PC-3 (cell line): Measurements from ENCODE around the gene SH3RF3. TPM values are rescaled to one million over a fixed set of nuclear protein-coding genes. Genes with fewer than 3 reads are reported as not detected.

Experiments
- ATAC-seq: fragments of 200-7000 bp; cut with Tn5 transposase; 2 replicates; pipeline ENCODE4 v1.9.1; 2020; ENCODE audit warnings: mild to moderate bottlenecking, moderate library complexity
- BruUV-seq: library from RNA; stranded (reverse); fragments of 400-500 nt; replicated peaks from 2 replicates; lab custom pipeline; 2021; lab: Mats Ljungman, UMichigan
- CTCF ChIA-PET: fragments of 300-600 bp; sonication (Branson Sonifier 250); formaldehyde crosslinking; loops from one replicate; lab custom pipeline; 2022; ENCODE audit warnings: antibody characterized with exemption; lab: Charles Lee
- POLR2A ChIA-PET: fragments of 300-600 bp; sonication (Branson Sonifier 250); formaldehyde crosslinking; loops from one replicate; lab custom pipeline; 2022; ENCODE audit warnings: antibody characterized with exemption; ENCODE audit not compliant: unreplicated experiment; lab: Charles Lee
- DNase-seq: peaks from one replicate; pipeline ENCODE4 v3.0.0-alpha.2; 2015
- H2AFZ ChIP-seq: fragments of 300-600 bp; sonication (generic); 2 replicates; pipeline ENCODE4 v1.6.0; 2016; ENCODE audit warnings: antibody characterized with exemption, low read length
- H3F3A ChIP-seq: fragments of 300-600 bp; sonication (generic); one replicate; pipeline ENCODE4 v1.6.0; 2017; ENCODE audit warnings: antibody characterized with exemption, low read length, control low read depth, mild to moderate bottlenecking; ENCODE audit not compliant: unreplicated experiment
- H3K27ac ChIP-seq: fragments of 300-600 bp; sonication (generic); 2 replicates; pipeline ENCODE4 v1.5.1; 2016; ENCODE audit warnings: mild to moderate bottlenecking, low read length
- H3K27me3 ChIP-seq: fragments of 300-600 bp; sonication (generic); 2 replicates; pipeline ENCODE4 v1.6.1; 2016; ENCODE audit warnings: low read length, mixed read lengths
- H3K36me3 ChIP-seq: fragments of 300-600 bp; sonication (generic); 2 replicates; pipeline ENCODE4 v1.6.1; 2016; ENCODE audit warnings: low read depth, mixed run types, low read length, mixed read lengths
- H3K4me1 ChIP-seq: fragments of 300-600 bp; sonication (generic); 2 replicates; pipeline ENCODE4 v1.5.1; 2016; ENCODE audit warnings: low read length; ENCODE audit not compliant: insufficient read depth
- H3K4me2 ChIP-seq: fragments of 300-600 bp; sonication (generic); 2 replicates; pipeline ENCODE4 v1.6.0; 2016; ENCODE audit warnings: low read length
- H3K4me3 ChIP-seq: fragments of 300-600 bp; sonication (generic); 2 replicates; pipeline ENCODE4 v1.5.1; 2016; ENCODE audit warnings: mild to moderate bottlenecking, low read length, mixed read lengths
- H3K79me2 ChIP-seq: fragments of 300-600 bp; sonication (generic); 2 replicates; pipeline ENCODE4 v1.6.1; 2017; ENCODE audit warnings: low read length, mixed read lengths
- H3K9ac ChIP-seq: fragments of 300-600 bp; sonication (generic); 2 replicates; pipeline ENCODE4 v1.6.0; 2016; ENCODE audit warnings: mild to moderate bottlenecking, low read length
- H3K9me2 ChIP-seq: fragments of 300-600 bp; sonication (generic); replicated peaks from 2 replicates; pipeline ENCODE4 v1.6.1; 2016; ENCODE audit warnings: mixed run types, low read length, mixed read lengths
- H3K9me3 ChIP-seq: fragments of 300-600 bp; sonication (generic); 2 replicates; pipeline ENCODE4 v1.6.1; 2016; ENCODE audit warnings: low read length, mixed read lengths
- H4K20me1 ChIP-seq: fragments of 300-600 bp; sonication (generic); 2 replicates; pipeline ENCODE4 v1.6.1; 2016; ENCODE audit warnings: low read length, mixed read lengths
- CTCF ChIP-seq: fragments of 300-600 bp; sonication (generic); conservative IDR thresholded peaks from 2 replicates; pipeline ENCODE4 v1.5.1; 2017; ENCODE audit warnings: antibody characterized with exemption, low read depth, mild to moderate bottlenecking, low read length
- EZH2 ChIP-seq: fragments of 300-600 bp; sonication (generic); IDR thresholded peaks from one replicate; pipeline ENCODE4 v1.6.1; 2017; ENCODE audit warnings: antibody characterized with exemption, mild to moderate bottlenecking, low read length; ENCODE audit not compliant: unreplicated experiment
- EZH2phosphoT487 ChIP-seq: fragments of 300-600 bp; sonication (generic); IDR thresholded peaks from 2 replicates; pipeline ENCODE4 v1.6.1; 2018; ENCODE audit warnings: mild to moderate bottlenecking, antibody characterized with exemption, low read length, borderline replicate concordance
- intact Hi-C: fragments of 100-400 bp; cut with micrococcal nuclease; formaldehyde crosslinking; loops from 2 replicates; pipeline ENCODE4 v1.9.0; 2023
- total RNA-seq: library from RNA; depleted of rRNA; stranded (reverse); fragments of >200 nt; gene quantifications from 2 replicates; pipeline ENCODE4 v1.2.3, GENCODE V29; 2014

SH3RF3 gene
- total RNA-seq, 1 experiment from 2014 or later = 11.7 TPM

- H3K79me2 ChIP-seq = peaks cover 56% of the 10 kb centered on the region
- intact Hi-C loops = no loop called here
Measured at GRCh38 chr2:109234355-109234754, 105.3 kb downstream of the SH3RF3 start.

GRCh38 chr2:109236147-109236546, 107.1 kb downstream of the SH3RF3 start:
- Histone ChIP-seq H4K20me1 (no peaks in the 10 kb centered on the region), H3K9me3 (no peaks in the 10 kb centered on the region), H3K36me3 (no peaks in the 10 kb centered on the region), H2AFZ (no peak overlapping the region), H3K9ac (no peak overlapping the region), H3F3A (no peaks in the 10 kb centered on the region), H3K27me3 (no peaks in the 10 kb centered on the region), H3K9me2 (no peaks in the 10 kb centered on the region), H3K4me1 (peaks cover 46% of the 10 kb centered on the region), H3K4me2 (no peak overlapping the region), H3K4me3 (no peak overlapping the region), H3K27ac (no peak overlapping the region), H3K79me2 (peaks cover 69% of the 10 kb centered on the region)
- CTCF ChIA-PET = no interaction called here
- no TSS peak for BruUV-seq
- intact Hi-C loops = no loop called here
- DNase-seq = no peak
- POLR2A ChIA-PET = no interaction called here
- no peak for ATAC-seq
- no peak for TF ChIP-seq EZH2phosphoT487
- TF ChIP-seq EZH2 = no peak
- no peak for TF ChIP-seq CTCF

More at GRCh38 chr2:109234355-109234754, 105.3 kb downstream of the SH3RF3 start:
- ChIA-PET POLR2A (no interaction called here), CTCF (no interaction called here)
- ATAC-seq (no peak), DNase-seq (no peak)
- no peak overlapping the region for H3K4me2 ChIP-seq
- H2AFZ ChIP-seq = no peak overlapping the region
- no peaks in the 10 kb centered on the region for H3K27me3 ChIP-seq
- H3K4me3 ChIP-seq = no peak overlapping the region
- H3K27ac ChIP-seq = no peak overlapping the region
- H3K36me3 ChIP-seq = no peaks in the 10 kb centered on the region
- no peaks in the 10 kb centered on the region for H4K20me1 ChIP-seq
- no peaks in the 10 kb centered on the region for H3K9me3 ChIP-seq
- H3K9me2 ChIP-seq = no peaks in the 10 kb centered on the region
- H3F3A ChIP-seq = no peaks in the 10 kb centered on the region
- no peak overlapping the region for H3K9ac ChIP-seq
- peaks cover 28% of the 10 kb centered on the region for H3K4me1 ChIP-seq
- TF ChIP-seq EZH2 = no peak
- no peak for TF ChIP-seq EZH2phosphoT487
- no peak for TF ChIP-seq CTCF
- no TSS peak for BruUV-seq

- DNase-seq = no peak
- Histone ChIP-seq H3K79me2 (peaks cover 71% of the 10 kb centered on the region), H2AFZ (no peak overlapping the region), H3K9me2 (no peaks in the 10 kb centered on the region), H3F3A (no peaks in the 10 kb centered on the region), H3K27me3 (no peaks in the 10 kb centered on the region), H3K4me2 (no peak overlapping the region), H3K9ac (no peak overlapping the region), H4K20me1 (no peaks in the 10 kb centered on the region), H3K4me3 (no peak overlapping the region), H3K9me3 (no peaks in the 10 kb centered on the region), H3K27ac (no peak overlapping the region), H3K36me3 (no peaks in the 10 kb centered on the region), H3K4me1 (peaks cover 62% of the 10 kb centered on the region)
- TF ChIP-seq EZH2phosphoT487 (no peak), CTCF (no peak), EZH2 (no peak)
- BruUV-seq = no TSS peak
- no peak for ATAC-seq
- intact Hi-C loops = loop anchor here (2.0 kb wide), 1 partner anchor 67 kb away; no protein-coding TSS in a partner anchor
- ChIA-PET POLR2A (no interaction called here), CTCF (no interaction called here)
Measured at GRCh38 chr2:109237792-109238191, 108.8 kb downstream of the SH3RF3 start.
